ENCODE measurements around the gene GPR150.

- TF ChIP-seq REST (IDR thresholded peaks at IDR 0.05; ENCODE audit: insufficient read depth in 1 of 2, low read depth in 2 of 2, low read length in 2 of 2) (no peak), POLR2AphosphoS5 (IDR thresholded peaks at IDR 0.05; ENCODE audit: low read depth, low read length) (no peak), SIN3A (IDR thresholded peaks at IDR 0.05; ENCODE audit: borderline replicate concordance, insufficient read depth, low read length) (no peak)
Measured at GRCh38 chr5:95638632-95639031, 18.7 kb downstream of the GPR150 start.

Measured in PFSK-1 (cell line).